ENCODE results near the gene CELSR1. TPM values are rescaled to one million over a fixed set of nuclear protein-coding genes. Genes with fewer than 3 reads are reported as not detected.
"Not testable (repeated sequence)": the region's sequence is repeated elsewhere in the genome, so short reads cannot be mapped to it uniquely, and the experiment has no call there.

Gene CELSR1
- polyA plus RNA-seq, 4 donors = 23.7 to 30.9 (median 27.5) TPM

DNA sequence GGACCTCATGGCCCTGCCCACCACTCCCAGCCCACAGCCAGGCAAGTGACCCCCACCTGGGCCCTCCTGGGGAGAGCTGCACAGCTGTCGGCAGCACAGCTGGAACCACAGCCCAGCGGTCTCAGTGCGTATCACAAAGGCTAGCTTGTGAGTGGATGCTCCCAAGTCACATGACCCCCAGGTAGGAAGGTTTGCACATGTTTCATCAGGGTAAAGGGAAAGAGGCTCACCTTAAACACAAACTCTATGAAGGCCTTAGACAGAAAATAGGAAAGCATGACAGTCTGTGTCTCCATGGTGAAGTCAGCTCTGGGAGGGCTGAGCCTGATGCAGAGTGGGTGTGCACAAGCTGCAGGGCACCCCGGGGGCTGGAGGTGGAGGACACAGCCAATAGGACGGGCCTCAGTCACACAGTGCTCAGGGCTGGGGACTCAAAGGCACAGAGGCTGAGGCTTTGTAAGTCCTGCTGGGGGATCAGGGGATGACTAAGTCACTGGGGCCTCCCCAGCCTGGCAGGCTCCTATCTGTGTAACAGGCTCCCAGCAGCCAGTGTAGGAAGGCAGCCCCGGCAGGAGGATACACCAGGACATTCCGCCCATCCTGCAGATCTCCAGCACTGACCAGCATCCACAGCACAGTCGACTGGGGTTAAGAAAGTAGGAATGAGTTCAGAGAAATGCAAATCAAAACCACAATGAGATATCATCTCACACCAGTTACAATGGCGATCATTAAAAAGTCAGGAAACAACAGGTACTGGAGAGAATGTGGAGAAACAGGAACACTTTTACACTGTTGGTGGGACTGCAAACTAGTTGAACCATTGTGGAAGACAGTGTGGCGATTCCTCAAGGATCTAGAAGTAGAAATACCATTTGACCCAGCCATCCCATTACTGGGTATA is 22.0 kb downstream of the CELSR1 start:
- no peak for DNase-seq (ENCODE audit: low read depth in 4 of 4, low spot score in 3 of 4)

DNA sequence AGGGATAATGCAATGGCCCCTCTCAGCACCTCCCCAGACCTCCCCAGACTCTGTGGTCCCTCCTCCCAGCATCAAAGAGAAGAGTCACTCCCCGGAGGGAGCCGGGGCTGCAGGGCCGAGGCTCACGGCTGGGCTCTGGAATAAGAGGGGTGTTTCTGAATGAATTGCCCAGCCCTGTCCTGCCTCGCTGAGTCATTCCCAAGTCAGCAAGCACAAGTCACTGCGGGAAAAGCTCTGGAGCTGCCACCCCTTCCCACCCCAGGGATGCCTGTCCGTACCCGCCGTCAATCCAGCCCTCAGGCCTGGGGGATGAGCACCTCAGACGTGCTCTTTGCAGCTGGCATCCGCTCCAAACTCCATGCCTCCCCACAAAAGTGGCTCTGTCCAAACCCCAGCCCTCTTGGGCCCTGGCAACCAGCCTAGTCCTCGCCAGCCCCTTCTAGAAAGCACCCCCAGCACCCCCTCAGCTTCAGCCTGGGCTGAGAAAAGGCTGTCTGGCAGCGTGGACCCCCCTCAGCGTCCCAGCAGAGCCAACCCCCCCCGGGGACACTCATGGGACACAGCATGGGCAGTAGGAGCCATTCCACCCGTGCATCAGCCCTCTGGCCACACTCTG is 22.7 kb downstream of the CELSR1 start:
- DNase-seq (ENCODE audit: low read depth in 4 of 4, low spot score in 3 of 4) = no peak

DNA sequence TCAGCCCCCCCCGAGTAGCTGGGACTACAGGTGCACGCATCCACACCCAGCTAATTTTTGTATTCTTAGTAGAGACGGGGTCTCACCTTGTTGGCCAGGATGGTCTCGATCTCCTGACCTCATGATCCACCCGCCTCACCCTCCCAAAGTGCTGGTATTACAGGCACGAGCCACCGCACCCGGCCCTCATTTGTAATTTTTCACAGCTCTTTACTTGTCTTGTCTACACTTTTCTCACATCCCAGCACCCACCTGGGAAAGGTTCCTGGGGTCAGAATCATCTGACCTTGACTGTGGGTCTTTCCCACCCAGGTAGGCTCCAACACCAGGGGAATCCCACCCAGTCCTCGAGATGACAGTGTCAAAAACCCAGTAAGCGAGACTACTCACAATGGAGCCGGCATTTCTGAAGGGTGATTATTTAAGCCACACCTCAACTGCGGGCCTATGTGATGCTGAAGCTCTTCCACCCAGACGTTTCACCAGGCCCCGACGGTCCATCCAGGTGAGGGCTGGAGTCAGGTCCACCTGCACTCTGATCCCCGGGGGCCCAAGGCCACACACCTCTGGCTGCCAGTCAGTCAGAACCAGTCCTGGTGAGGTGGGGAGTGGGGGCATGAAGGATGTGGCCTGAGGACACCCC is 23.4 kb downstream of the CELSR1 start:
- no peak for DNase-seq (ENCODE audit: low read depth in 4 of 4, low spot score in 3 of 4)

DNA sequence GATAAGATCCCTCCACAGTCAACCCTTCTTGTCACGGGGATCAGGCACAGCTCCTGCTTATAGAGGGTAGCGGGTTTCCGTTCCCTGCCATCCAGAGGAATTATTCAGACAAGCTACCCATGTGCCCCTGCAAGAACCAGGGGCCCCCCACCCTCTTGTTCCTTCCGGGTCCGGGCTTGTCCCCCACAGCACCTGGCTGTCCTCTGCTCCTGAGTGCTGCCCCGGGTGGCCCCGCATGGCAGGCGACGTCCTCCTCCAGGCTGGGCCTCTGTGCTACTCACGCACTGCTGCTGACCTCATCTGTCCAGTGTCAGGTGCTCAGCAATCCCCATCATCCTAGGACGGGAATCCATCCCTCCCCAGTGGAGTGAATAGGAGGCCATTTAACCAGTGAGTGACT is 24.7 kb downstream of the CELSR1 start:
- DNase-seq (ENCODE audit: low read depth in 4 of 4, low spot score in 3 of 4) = no peak

DNA sequence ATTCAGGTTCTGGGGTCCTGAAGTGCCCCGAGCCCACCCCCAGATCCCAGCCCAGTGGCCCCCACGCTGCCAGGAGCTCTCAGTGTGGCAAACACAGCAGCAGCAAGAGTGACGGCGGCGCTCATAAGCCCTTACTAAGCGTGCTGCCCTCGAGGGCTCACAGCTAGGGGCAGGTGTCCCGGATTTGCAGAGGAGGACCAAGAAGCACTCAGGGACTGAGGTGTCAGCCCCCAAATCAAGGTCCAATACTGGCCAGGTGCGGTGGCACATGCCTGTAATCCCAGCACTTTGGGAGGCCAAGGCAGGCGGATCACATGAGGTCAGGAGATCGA is 25.4 kb downstream of the CELSR1 start:
- DNase-seq (ENCODE audit: low read depth in 4 of 4, low spot score in 3 of 4) = no peak

DNA sequence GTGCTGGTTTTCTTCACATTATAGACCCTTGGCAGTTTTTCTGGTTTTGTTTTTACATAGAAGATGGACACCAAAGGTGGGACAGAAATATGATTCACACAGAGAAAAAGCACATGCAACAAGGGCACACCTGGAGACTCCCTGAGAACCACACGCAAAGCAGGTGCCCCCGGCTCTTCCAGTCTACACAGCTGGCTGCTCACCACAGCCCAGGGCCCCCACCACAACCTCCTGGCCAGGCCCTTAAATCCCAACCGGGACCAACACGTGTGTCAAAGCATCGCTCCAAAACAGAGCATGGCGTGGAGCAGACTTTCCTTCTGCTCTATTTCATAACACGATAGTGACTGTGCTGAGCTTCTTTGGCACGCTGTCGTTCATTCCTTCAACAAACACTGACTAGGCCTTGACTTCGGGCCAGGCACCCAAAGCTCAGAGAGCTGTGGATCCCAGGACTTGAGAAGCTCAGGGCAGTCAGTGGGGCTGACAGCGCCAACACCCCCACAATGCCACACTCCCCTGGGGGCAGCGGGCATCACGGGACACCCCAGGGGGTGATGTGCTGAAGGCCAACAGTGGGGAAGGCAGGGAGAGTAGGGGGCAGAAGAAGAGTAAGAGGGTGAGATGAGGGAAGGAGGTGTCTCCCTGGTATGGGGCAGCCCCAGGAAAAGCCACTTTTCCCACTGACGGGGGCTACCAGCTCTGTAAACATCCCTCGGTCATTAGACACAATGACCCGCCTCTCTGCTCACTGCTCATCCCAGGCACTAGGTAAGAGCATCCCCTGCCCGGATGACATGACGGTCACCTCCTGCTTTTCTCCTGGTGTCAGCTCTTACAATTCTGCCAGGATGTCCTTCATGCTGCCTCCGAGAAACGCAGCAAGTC is 26.0 kb downstream of the CELSR1 start:
- DNase-seq (ENCODE audit: low read depth in 4 of 4, low spot score in 3 of 4) = no peak

GRCh38 chr22:46509416-46510089 is 27.9 kb downstream of the CELSR1 start:
- DNase-seq (ENCODE audit: low read depth in 4 of 4, low spot score in 3 of 4) = no peak

DNA sequence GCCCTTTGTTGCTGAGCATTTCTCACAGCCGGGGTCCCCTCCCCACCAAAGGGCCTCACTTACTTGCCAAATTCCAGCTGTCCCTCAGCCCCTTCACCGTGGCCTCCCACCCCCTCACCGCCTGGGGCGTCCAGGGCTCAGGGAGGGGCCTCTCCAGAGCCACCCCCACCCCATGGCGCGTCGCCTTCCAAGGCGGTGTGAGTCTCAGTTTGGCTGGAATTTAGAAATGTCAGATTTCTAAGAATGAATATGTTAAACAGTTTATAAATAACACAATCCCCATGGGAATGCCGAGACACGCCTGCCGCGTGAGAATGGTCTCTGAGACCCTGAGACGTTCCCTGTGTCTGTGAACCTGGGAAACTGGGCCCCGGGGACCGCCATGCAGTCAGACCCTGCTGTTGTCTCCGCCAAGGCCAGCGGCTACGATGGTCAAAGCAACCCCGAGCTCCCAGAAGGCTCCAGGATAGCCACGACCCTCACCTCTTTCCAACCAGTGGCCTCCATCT is 28.9 kb downstream of the CELSR1 start:
- DNase-seq (ENCODE audit: low read depth in 4 of 4, low spot score in 3 of 4) = no peak

DNA sequence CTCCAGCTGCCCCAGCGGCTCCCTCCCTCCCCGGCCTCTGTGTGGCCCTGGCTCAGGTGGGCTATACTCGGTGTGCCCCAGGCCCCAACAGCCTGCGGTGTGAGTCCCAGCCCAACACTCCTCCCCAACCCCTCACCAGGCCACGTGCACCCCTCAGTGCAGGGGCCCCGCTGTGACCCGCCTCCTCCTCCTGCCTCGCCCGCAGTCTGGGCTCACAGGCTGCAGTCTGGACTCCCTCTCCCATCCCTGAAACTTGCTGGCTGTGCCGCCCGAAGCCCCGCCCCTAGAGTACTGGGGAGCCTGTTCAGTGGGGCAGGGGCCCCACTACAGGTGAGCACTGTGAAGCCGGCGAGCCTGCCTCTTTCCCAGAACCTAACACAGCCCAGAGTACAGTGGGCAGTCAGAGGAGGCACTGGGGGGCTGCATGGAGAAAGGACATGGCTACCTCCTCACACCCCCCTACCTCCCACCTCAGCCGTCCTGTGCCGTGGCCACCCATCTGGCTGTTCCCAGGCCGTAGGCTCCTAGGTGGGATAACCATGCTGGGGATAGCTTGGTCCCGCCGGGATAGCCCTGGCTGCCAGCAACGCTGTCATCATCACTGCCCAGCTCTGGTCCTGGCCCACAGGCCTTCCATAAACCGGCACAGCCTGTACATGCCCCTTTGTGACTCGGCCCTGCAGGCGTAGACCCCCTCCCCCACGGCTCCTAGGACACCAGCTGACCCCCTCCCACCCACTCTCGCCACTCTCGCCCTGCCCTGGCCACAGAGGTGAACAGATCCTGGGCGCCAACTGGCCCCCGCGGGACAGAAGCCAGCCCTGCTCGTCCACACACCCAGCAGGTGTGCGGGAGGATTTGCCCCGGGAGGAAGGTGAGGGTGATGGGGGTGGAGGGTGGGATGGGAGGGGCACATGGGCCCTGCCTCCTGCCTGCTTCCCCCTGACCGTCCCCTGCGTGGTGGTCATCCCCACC is 29.7 kb downstream of the CELSR1 start:
- no peak for DNase-seq (ENCODE audit: low read depth in 4 of 4, low spot score in 3 of 4)

GRCh38 chr22:46504584-46504983 is 32.8 kb downstream of the CELSR1 start:
- no peak for DNase-seq (ENCODE audit: low read depth in 4 of 4, low spot score in 3 of 4)

- no peak for DNase-seq (ENCODE audit: low read depth in 4 of 4, low spot score in 3 of 4)
Observed at GRCh38 chr22:46502440-46503175, 34.8 kb downstream of the CELSR1 start.

- DNase-seq (ENCODE audit: low read depth in 4 of 4, low spot score in 3 of 4) = no peak
Observed at GRCh38 chr22:46501701-46502100, 35.7 kb downstream of the CELSR1 start.

- DNase-seq (ENCODE audit: low read depth in 4 of 4, low spot score in 3 of 4) = not testable (repeated sequence)
Observed at GRCh38 chr22:46501265-46501664, 36.2 kb downstream of the CELSR1 start.

DNA sequence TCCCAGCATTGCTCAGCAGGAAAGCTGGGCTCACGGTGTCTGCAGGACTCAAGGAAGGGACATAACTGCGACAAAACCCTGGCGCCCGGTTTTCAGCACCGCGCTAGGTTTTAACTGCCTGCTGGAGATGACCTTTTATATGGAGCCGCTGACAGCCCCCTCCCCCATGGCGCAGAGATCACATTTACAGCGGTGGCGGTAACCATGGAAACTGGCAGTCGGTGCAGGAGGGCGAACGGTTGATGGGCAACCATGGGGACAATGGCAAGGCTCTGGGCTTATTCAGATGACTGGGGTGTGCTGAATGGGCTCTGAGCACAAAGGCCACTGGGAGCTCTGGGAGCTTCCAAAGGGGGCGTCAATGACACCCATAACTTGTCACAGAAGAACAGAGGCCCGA is 37.2 kb downstream of the CELSR1 start:
- DNase-seq (ENCODE audit: low read depth in 4 of 4, low spot score in 3 of 4) = peak in 2 of 4 donors; percentile 36 to 38

GRCh38 chr22:46499805-46500189 is 37.6 kb downstream of the CELSR1 start:
- no peak for DNase-seq (ENCODE audit: low read depth in 4 of 4, low spot score in 3 of 4)

DNA sequence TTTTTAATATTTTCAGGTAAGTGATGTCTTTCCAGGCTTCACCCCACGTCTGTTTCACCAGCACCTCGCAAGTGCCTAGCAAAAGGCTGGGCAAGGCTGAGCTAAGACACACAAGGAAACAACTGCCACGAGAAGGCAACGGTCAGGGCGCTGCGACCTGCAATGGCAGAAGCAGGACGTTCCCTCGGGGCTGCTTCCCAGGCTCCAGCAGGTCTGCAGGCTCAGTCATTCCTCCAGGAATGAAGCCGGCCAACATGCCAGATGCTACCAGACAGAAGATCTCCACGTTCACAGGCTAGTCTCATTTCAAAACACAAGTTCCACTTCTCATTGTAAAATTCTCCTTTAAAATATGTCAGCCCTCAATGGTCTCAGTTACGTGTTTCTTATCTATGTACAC is 45.5 kb downstream of the CELSR1 start:
- DNase-seq (ENCODE audit: low read depth in 4 of 4, low spot score in 3 of 4) = no peak

DNA sequence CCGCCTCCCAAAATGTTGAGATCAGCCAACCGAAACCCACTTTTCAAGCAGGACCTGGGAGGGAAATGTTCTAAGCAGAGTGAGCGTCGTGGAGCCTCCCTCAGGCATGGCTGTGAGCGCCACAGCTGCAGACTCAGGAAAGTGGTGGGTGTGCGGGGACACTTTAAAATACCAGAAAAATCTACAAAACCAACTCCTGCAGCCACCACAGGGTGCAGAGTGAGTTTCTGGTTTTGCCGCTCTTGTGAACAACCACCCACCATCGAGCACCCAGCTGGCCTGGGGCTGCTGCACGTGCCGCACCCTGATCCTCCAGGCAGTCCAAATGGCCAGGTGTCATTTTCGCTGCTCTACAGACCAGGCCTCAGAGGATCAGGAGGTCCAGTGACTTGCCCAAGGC is 46.9 kb downstream of the CELSR1 start:
- DNase-seq (ENCODE audit: low read depth in 4 of 4, low spot score in 3 of 4) = no peak
